ENCODE measurements around the gene PDLIM5.
"Not testable (repeated sequence)": the region's sequence is repeated elsewhere in the genome, so short reads cannot be mapped to it uniquely, and the experiment has no call there.

Gene PDLIM5

GRCh38 chr4:94462572-94462971, 10.8 kb downstream of the PDLIM5 start:
- DNase-seq (ENCODE audit: low read depth) = no peak

GRCh38 chr4:94463771-94464170, 12.0 kb downstream of the PDLIM5 start:
- no peak for DNase-seq (ENCODE audit: low read depth)

- DNase-seq (ENCODE audit: low read depth) = no peak
These were observed 14.6 kb downstream of the PDLIM5 start for GRCh38 chr4:94466371-94466770.

- DNase-seq (ENCODE audit: low read depth) = no peak
These were observed 15.2 kb downstream of the PDLIM5 start for GRCh38 chr4:94466923-94467322.

GRCh38 chr4:94468093-94468769, 16.5 kb downstream of the PDLIM5 start:
- DNase-seq (ENCODE audit: low read depth) = no peak

GRCh38 chr4:94469221-94469784, 17.6 kb downstream of the PDLIM5 start:
- DNase-seq (ENCODE audit: low read depth) = no peak

- no peak for DNase-seq (ENCODE audit: low read depth)
These were observed 18.4 kb downstream of the PDLIM5 start for GRCh38 chr4:94470132-94470531.

- DNase-seq (ENCODE audit: low read depth) = not testable (repeated sequence)
These were observed 19.0 kb downstream of the PDLIM5 start for GRCh38 chr4:94470782-94471181.

- no peak for DNase-seq (ENCODE audit: low read depth)
These were observed 20.5 kb downstream of the PDLIM5 start for GRCh38 chr4:94472056-94472826.

GRCh38 chr4:94475050-94475449, 23.3 kb downstream of the PDLIM5 start:
- DNase-seq (ENCODE audit: low read depth) = no peak

- no peak for DNase-seq (ENCODE audit: low read depth)
These were observed 24.1 kb downstream of the PDLIM5 start for GRCh38 chr4:94475794-94476193.

- DNase-seq (ENCODE audit: low read depth) = no peak
These were observed 25.5 kb downstream of the PDLIM5 start for GRCh38 chr4:94477227-94477626.

GRCh38 chr4:94478805-94479204, 27.1 kb downstream of the PDLIM5 start:
- DNase-seq (ENCODE audit: low read depth) = not testable (repeated sequence)

- DNase-seq (ENCODE audit: low read depth) = no peak
These were observed 27.8 kb downstream of the PDLIM5 start for GRCh38 chr4:94479358-94480141.

GRCh38 chr4:94480362-94480951, 28.7 kb downstream of the PDLIM5 start:
- no peak for DNase-seq (ENCODE audit: low read depth)

GRCh38 chr4:94483895-94484294, 32.2 kb downstream of the PDLIM5 start:
- DNase-seq (ENCODE audit: low read depth) = no peak

GRCh38 chr4:94484818-94485217, 33.1 kb downstream of the PDLIM5 start:
- no peak for DNase-seq (ENCODE audit: low read depth)

- DNase-seq (ENCODE audit: low read depth) = no peak
These were observed 34.6 kb downstream of the PDLIM5 start for GRCh38 chr4:94486372-94486801.

- no peak for DNase-seq (ENCODE audit: low read depth)
These were observed 36.9 kb downstream of the PDLIM5 start for GRCh38 chr4:94488670-94489069.

GRCh38 chr4:94489098-94489497, 37.4 kb downstream of the PDLIM5 start:
- DNase-seq (ENCODE audit: low read depth) = no peak

- no peak for DNase-seq (ENCODE audit: low read depth)
These were observed 38.7 kb downstream of the PDLIM5 start for GRCh38 chr4:94490437-94490836.

- DNase-seq (ENCODE audit: low read depth) = no peak
These were observed 39.6 kb downstream of the PDLIM5 start for GRCh38 chr4:94491322-94491721.
